Common myeloid progenitor, CD34-positive (primary cell): Measurements from ENCODE around the gene KIF3C.

Experiments
- CTCF ChIA-PET: fragments of 350-600 bp; sonication (Branson Sonifier 250); formaldehyde crosslinking; loops from one replicate; lab custom pipeline; 2021; ENCODE audit warnings: antibody characterized with exemption; lab: Charles Lee
- POLR2A ChIA-PET: fragments of 350-600 bp; sonication (Branson Sonifier 250); formaldehyde crosslinking; loops from one replicate; lab custom pipeline; 2021; ENCODE audit warnings: antibody characterized with exemption; lab: Charles Lee
- DNase-seq, 3 donors: peaks; one replicate each; pipeline versions ENCODE4 v3.0.0 to v3.0.0-alpha.2; 2013
- H3K27ac ChIP-seq, 2 experiments: 1 replicate in 1 of 2; 2 replicates in 1 of 2; pipeline ENCODE4 v1.7.0; 2013; ENCODE audit warnings: inconsistent platforms in 2 of 2, low read length in 2 of 2, mild to moderate bottlenecking in 2 of 2, low read depth in 1 of 2, moderate library complexity in 1 of 2; ENCODE audit not compliant: severe bottlenecking in 2 of 2, insufficient read depth in 1 of 2, poor library complexity in 1 of 2
- H3K27me3 ChIP-seq, 5 experiments: replicated peaks in 2 of 5; 1 replicate in 3 of 5; 2 replicates in 2 of 5; pipeline versions ENCODE4 v1.6.1 to v1.7.0; 2013; ENCODE audit warnings: low read length in 4 of 5, mild to moderate bottlenecking in 2 of 5, moderate library complexity in 2 of 5, inconsistent platforms in 1 of 5; ENCODE audit not compliant: insufficient read depth in 5 of 5, control insufficient read depth in 4 of 5
- H3K36me3 ChIP-seq, 4 experiments: 1 replicate in 2 of 4; 2 replicates in 2 of 4; pipeline versions ENCODE4 v1.6.1 to v1.7.0; 2013; ENCODE audit warnings: low read length in 3 of 4, control low read depth in 1 of 4, mild to moderate bottlenecking in 1 of 4; ENCODE audit not compliant: control insufficient read depth in 4 of 4, insufficient read depth in 4 of 4
- H3K4me1 ChIP-seq, 4 experiments: 1 replicate in 3 of 4; 2 replicates in 1 of 4; pipeline versions ENCODE4 v1.6.1 to v1.7.1; 2013; ENCODE audit warnings: low read length in 3 of 4, mild to moderate bottlenecking in 3 of 4, control low read depth in 1 of 4, inconsistent platforms in 1 of 4, moderate library complexity in 1 of 4; ENCODE audit not compliant: control insufficient read depth in 4 of 4, insufficient read depth in 4 of 4; ENCODE audit errors: control extremely low read depth in 1 of 4
- H3K4me3 ChIP-seq, 7 experiments: 1 replicate in 4 of 7; 2 replicates in 3 of 7; pipeline versions ENCODE4 v1.5.1 to v1.7.0; 2013; ENCODE audit warnings: mild to moderate bottlenecking in 7 of 7, low read length in 6 of 7, moderate library complexity in 6 of 7, inconsistent platforms in 2 of 7, low read depth in 2 of 7, control low read depth in 1 of 7; ENCODE audit not compliant: insufficient read depth in 4 of 7, control insufficient read depth in 1 of 7; ENCODE audit errors: extremely low read depth in 1 of 7
- H3K9me3 ChIP-seq, 5 experiments: 1 replicate in 4 of 5; 2 replicates in 1 of 5; pipeline versions ENCODE4 v1.6.1 to v1.7.1; 2013; ENCODE audit warnings: low read length in 4 of 5, mild to moderate bottlenecking in 2 of 5, inconsistent platforms in 1 of 5, low read depth in 1 of 5, moderate library complexity in 1 of 5; ENCODE audit not compliant: control insufficient read depth in 4 of 5, insufficient read depth in 2 of 5; ENCODE audit errors: control extremely low read depth in 1 of 5
- WGBS: methylation state at CpG from one replicate; pipeline ENCODE4 v1.1.5; 2013; ENCODE audit not compliant: insufficient coverage; 5-methylcytosine and 5-hydroxymethylcytosine counted together

The KIF3C gene

GRCh38 chr2:25939257-25939668 is 43.0 kb downstream of the KIF3C start:
- CTCF ChIA-PET = interaction anchor here (3.4 kb wide), 1 partner anchor 11 kb away, joined by 19 read pairs; no protein-coding TSS in a partner anchor
- peaks cover 0 to 6% (median 1%) of the 10 kb centered on the region in 4 experiments for H3K36me3 ChIP-seq

GRCh38 chr2:25938345-25938744 is 44.0 kb downstream of the KIF3C start:
- DNase-seq = no peak
- POLR2A ChIA-PET = interaction anchor here (0.6 kb wide), 1 partner anchor 186 kb away, joined by 4 read pairs; no protein-coding TSS in a partner anchor
- WGBS = 100% methylated on average over 4 of the region's 6 CpGs

More at GRCh38 chr2:25939257-25939668, 43.0 kb downstream of the KIF3C start:
- POLR2A ChIA-PET = no interaction called here
- no peak for DNase-seq
- H3K4me3 ChIP-seq = no peak overlapping the region
- H3K9me3 ChIP-seq = no peaks in the 10 kb centered on the region
- no peaks in the 10 kb centered on the region for H3K4me1 ChIP-seq
- no peak overlapping the region for H3K27ac ChIP-seq
- 92% methylated on average over 8 of the region's 8 CpGs for WGBS
- no peaks in the 10 kb centered on the region for H3K27me3 ChIP-seq

GRCh38 chr2:25936889-25937545 is 45.3 kb downstream of the KIF3C start:
- Histone ChIP-seq H3K27me3 (no peaks in the 10 kb centered on the region), H3K4me1 (no peaks in the 10 kb centered on the region), H3K36me3 (peaks cover 0 to 5% (median 1%) of the 10 kb centered on the region in 4 experiments), H3K4me3 (no peak overlapping the region), H3K27ac (no peak overlapping the region), H3K9me3 (no peaks in the 10 kb centered on the region)
- WGBS = 92% methylated on average over 7 of the region's 7 CpGs
- DNase-seq = no peak
- ChIA-PET CTCF (interaction anchor here (0.6 to 3.4 kb wide), 4 partner anchors 10 to 230 kb away, joined by 3 to 19 read pairs (median 6); no protein-coding TSS in a partner anchor), POLR2A (interaction anchor here (0.8 kb wide), 1 partner anchor 58 kb away, joined by 3 read pairs; the partner anchor contains the start of gene ASXL2)

More at GRCh38 chr2:25938345-25938744, 44.0 kb downstream of the KIF3C start:
- Histone ChIP-seq H3K4me3 (no peak overlapping the region), H3K27me3 (no peaks in the 10 kb centered on the region), H3K9me3 (no peaks in the 10 kb centered on the region), H3K36me3 (peaks cover 0 to 5% (median 1%) of the 10 kb centered on the region in 4 experiments), H3K27ac (no peak overlapping the region), H3K4me1 (no peaks in the 10 kb centered on the region)
- CTCF ChIA-PET = interaction anchor here (3.4 kb wide), 1 partner anchor 12 kb away, joined by 19 read pairs; no protein-coding TSS in a partner anchor

- Histone ChIP-seq H3K4me3 (no peak overlapping the region), H3K27me3 (no peaks in the 10 kb centered on the region), H3K27ac (no peak overlapping the region), H3K4me1 (no peaks in the 10 kb centered on the region), H3K36me3 (peaks cover 0 to 8% (median 7%) of the 10 kb centered on the region in 4 experiments), H3K9me3 (no peaks in the 10 kb centered on the region)
- ChIA-PET CTCF (no interaction called here), POLR2A (no interaction called here)
- DNase-seq = no peak
- 80% methylated on average over 1 of the region's 2 CpGs for WGBS
These were observed 48.7 kb downstream of the KIF3C start for GRCh38 chr2:25933622-25934021.

GRCh38 chr2:25929789-25930473 is 52.4 kb downstream of the KIF3C start:
- CTCF ChIA-PET = no interaction called here

GRCh38 chr2:25928668-25929067 is 53.6 kb downstream of the KIF3C start:
- H3K36me3 ChIP-seq = peaks cover 2 to 16% (median 15%) of the 10 kb centered on the region in 4 experiments
- H3K4me3 ChIP-seq = no peak overlapping the region
- no peak overlapping the region for H3K27ac ChIP-seq
- no peaks in the 10 kb centered on the region for H3K4me1 ChIP-seq
- CTCF ChIA-PET = no interaction called here
- POLR2A ChIA-PET = no interaction called here
- WGBS = 97% methylated on average over 17 of the region's 18 CpGs
- H3K9me3 ChIP-seq = no peaks in the 10 kb centered on the region
- no peaks in the 10 kb centered on the region for H3K27me3 ChIP-seq
- DNase-seq = no peak

More at GRCh38 chr2:25929789-25930473, 52.4 kb downstream of the KIF3C start:
- Histone ChIP-seq H3K9me3 (no peaks in the 10 kb centered on the region), H3K27ac (no peak overlapping the region), H3K4me3 (no peak overlapping the region), H3K4me1 (no peaks in the 10 kb centered on the region), H3K36me3 (peaks cover 2 to 16% (median 15%) of the 10 kb centered on the region in 4 experiments), H3K27me3 (no peaks in the 10 kb centered on the region)
- 93% methylated on average over 9 of the region's 14 CpGs for WGBS
- no peak for DNase-seq
- POLR2A ChIA-PET = no interaction called here
